HG02840 (cell line): Measurements from ENCODE around the gene ARHGEF26.
A peak's percentile ranks its signal among the peaks of the same experiment; 100 is the strongest.

Experiments used
- ATAC-seq: cut with Tn5 transposase; IDR thresholded peaks from one replicate; pipeline ENCODE4 v1.9.1; 2021; ENCODE audit warnings: mild to moderate bottlenecking, moderate library complexity, moderate number of reproducible peaks; ENCODE audit not compliant: unreplicated experiment, low FRiP score

ARHGEF26 gene

GRCh38 chr3:154241496-154241895 lies 120.3 kb downstream of the ARHGEF26 start:
- no peak for ATAC-seq

GRCh38 chr3:154242766-154243165 lies 121.6 kb downstream of the ARHGEF26 start:
- no peak for ATAC-seq

GRCh38 chr3:154243353-154243752 lies 122.2 kb downstream of the ARHGEF26 start:
- no peak for ATAC-seq

- no peak for ATAC-seq
Observed at GRCh38 chr3:154244644-154245043, 123.5 kb downstream of the ARHGEF26 start.

GRCh38 chr3:154247806-154248415 lies 126.7 kb downstream of the ARHGEF26 start:
- no peak for ATAC-seq

GRCh38 chr3:154250291-154250690 lies 129.1 kb downstream of the ARHGEF26 start:
- no peak for ATAC-seq

- no peak for ATAC-seq
Observed at GRCh38 chr3:154251610-154252009, 130.4 kb downstream of the ARHGEF26 start.

GRCh38 chr3:154252759-154253638 lies 131.8 kb downstream of the ARHGEF26 start:
- ATAC-seq = peak; percentile 93

- no peak for ATAC-seq
Observed at GRCh38 chr3:154254527-154254926, 133.3 kb downstream of the ARHGEF26 start.

- no peak for ATAC-seq
Observed at GRCh38 chr3:154273381-154273780, 152.2 kb downstream of the ARHGEF26 start.

GRCh38 chr3:154274348-154274747 lies 153.2 kb downstream of the ARHGEF26 start:
- no peak for ATAC-seq

GRCh38 chr3:154275292-154275691 lies 154.1 kb downstream of the ARHGEF26 start:
- no peak for ATAC-seq

GRCh38 chr3:154275965-154276364 lies 154.8 kb downstream of the ARHGEF26 start:
- no peak for ATAC-seq

GRCh38 chr3:154280161-154280560 lies 159.0 kb downstream of the ARHGEF26 start:
- ATAC-seq = no peak

- ATAC-seq = no peak
Observed at GRCh38 chr3:154285221-154285620, 164.0 kb downstream of the ARHGEF26 start.

- ATAC-seq = no peak
Observed at GRCh38 chr3:154290187-154290586, 169.0 kb downstream of the ARHGEF26 start.

- ATAC-seq = no peak
Observed at GRCh38 chr3:154294016-154294415, 172.8 kb downstream of the ARHGEF26 start.

- ATAC-seq = no peak
Observed at GRCh38 chr3:154301561-154301960, 180.4 kb downstream of the ARHGEF26 start.

GRCh38 chr3:154304116-154304786 lies 183.1 kb downstream of the ARHGEF26 start:
- ATAC-seq = no peak

- ATAC-seq = no peak
Observed at GRCh38 chr3:154304936-154305335, 183.7 kb downstream of the ARHGEF26 start.

GRCh38 chr3:154307363-154307762 lies 186.2 kb downstream of the ARHGEF26 start:
- ATAC-seq = no peak
